HG03066 (cell line): ENCODE results near the gene PRRT1B.

Source experiments
- ATAC-seq: cut with Tn5 transposase; IDR thresholded peaks from one replicate; pipeline ENCODE4 v1.9.1; 2021; ENCODE audit warnings: low read depth; ENCODE audit not compliant: unreplicated experiment

Gene PRRT1B

GRCh38 chr9:131578021-131578420, 32.7 kb downstream of the PRRT1B start:
- no peak for ATAC-seq

GRCh38 chr9:131578731-131579504, 33.6 kb downstream of the PRRT1B start:
- peak; percentile 63 for ATAC-seq

DNA sequence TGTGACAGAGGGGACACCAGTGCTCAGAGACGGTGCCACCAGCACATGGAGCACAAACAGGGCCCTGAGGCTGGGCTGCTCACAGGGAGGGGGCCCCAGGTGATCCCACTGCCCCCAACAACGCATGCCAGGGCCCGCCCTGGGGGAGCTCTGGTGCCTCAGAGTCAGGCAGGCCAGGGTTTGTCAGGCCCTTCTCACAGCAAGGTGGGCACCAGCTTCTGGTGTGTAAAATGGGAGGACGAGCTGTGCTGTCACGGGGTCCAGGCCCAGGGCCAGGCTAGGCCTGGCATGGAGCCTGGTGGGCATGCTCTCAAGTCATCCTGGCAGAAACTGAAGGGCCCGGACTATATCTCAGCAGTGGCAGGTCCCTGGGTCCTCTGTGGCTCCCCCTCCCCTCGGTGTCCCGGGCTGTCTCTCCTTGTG, 34.5 kb downstream of the PRRT1B start:
- no peak for ATAC-seq

DNA sequence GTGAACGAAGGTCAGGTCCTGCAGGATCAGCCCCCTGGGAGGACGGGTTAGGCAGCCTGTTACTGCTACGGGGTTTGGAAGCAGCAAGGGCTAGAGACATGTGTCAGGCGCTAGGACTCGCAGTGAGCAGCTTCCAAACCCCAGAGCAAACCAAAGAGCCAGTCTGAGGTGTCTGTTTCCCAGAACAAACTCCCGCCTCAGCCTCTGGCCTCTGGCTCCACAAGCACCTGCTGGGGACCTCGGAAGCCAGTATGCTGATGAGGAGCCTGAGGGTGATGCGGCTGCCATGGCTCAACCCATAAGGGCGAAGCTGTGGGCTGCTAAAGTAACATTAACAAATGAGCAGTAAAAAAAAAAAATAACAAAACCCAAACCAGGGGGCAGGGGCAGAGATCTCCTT, 35.0 kb downstream of the PRRT1B start:
- no peak for ATAC-seq

- no peak for ATAC-seq
Measured at GRCh38 chr9:131582056-131582455, 36.7 kb downstream of the PRRT1B start.

DNA sequence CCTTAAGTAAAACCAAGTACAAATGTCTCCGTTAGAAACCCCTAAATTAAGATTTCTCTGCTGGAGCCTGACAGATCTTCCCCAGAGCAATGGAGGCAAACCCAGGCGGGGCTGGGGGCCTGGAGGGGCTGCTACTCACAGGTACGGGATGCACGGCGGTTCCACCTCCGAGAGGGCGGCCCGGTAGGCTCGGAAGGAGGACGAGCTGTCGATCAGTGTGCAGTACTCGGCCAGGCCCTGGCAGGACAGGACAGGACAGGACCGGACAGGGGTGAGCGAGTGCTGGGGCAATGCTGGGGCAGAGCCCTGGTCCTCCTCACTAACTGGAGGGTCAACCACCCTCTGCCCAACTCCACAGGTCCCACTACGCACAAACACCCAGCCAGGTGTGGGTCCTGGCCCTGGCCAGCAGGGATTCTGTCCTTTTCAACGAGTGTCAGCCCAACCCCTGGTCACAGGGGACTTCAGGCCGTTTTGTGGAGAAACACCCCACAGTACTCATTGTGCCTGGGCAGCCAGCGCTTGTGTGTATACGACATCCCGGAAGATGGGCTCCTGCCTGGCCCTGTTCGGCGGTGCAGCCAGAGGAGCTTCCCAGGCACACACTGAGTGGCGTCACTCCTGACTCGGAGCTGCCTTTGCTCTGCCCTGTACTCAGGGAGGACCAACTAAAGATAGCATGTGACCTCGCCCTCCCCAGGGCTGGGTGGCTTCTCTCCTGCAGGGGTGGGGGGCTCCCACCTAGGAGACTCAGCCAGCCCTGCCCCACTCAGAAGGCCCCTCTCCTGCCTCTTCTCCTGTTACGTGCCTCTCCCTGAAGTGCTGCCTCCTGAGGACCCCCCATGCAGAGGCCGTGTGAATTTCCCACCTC, 37.4 kb downstream of the PRRT1B start:
- no peak for ATAC-seq

DNA sequence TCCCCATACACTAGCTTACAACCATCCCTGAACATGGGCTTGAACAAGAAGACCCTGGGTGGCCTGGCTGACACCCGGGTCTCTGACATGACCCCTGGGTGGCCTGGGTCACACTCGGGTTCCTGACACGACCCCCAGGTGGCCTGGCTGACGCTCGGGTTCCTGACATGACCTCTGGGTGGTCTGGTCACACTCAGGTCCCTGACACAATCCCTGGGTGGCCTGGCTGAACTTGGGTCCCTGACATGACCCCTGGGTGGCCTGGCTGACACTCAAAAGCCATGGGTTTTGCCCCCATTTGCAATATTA, 38.0 kb downstream of the PRRT1B start:
- ATAC-seq, result no peak

GRCh38 chr9:131583836-131584555, 38.7 kb downstream of the PRRT1B start:
- ATAC-seq, result no peak

DNA sequence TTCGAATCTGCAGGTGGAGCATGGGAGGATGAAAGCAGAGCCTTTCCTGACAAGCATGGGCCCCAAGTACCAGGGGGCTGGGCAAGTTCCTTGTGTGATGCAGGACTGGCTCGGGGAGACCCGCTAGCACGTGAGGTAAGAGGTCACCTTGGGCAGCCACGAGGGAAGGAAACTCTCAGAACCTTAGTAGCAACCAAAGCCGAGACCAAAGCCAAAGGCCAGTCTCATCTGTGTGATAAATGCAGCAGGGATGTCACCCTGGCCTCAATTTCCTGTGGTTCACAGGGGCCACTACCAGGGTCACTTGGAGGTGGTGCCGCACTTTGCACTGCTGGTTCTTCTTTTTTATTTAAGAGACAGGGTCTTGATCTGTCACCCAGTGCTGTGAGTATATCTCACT, 39.5 kb downstream of the PRRT1B start:
- ATAC-seq, result no peak

GRCh38 chr9:131585375-131585774, 40.1 kb downstream of the PRRT1B start:
- no peak for ATAC-seq

- ATAC-seq, result no peak
Measured at GRCh38 chr9:131587331-131587730, 42.0 kb downstream of the PRRT1B start.

GRCh38 chr9:131587906-131588305, 42.6 kb downstream of the PRRT1B start:
- no peak for ATAC-seq

GRCh38 chr9:131588396-131588795, 43.1 kb downstream of the PRRT1B start:
- ATAC-seq, result no peak

GRCh38 chr9:131589124-131589711, 43.9 kb downstream of the PRRT1B start:
- no peak for ATAC-seq

GRCh38 chr9:131589993-131590392, 44.7 kb downstream of the PRRT1B start:
- no peak for ATAC-seq

DNA sequence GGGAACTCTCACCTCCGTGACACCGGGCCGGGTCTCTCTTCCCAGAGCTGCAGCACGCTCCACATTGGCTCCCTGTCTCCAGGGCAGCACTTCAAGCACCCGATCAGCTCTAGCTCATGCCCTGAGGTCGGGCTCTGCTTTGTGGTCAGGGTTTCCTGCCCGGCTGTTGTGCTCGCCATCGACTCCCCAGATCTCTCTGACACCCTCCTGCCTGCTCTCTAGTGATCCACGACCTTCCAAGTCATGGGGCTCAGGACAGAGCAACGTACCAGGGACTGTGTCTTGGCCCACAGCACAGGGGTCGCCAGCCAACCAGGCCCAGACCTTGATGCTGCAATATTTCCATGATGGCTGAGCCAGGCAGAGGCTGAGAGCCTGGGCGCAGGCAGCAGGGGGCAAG, 45.1 kb downstream of the PRRT1B start:
- ATAC-seq, result no peak

DNA sequence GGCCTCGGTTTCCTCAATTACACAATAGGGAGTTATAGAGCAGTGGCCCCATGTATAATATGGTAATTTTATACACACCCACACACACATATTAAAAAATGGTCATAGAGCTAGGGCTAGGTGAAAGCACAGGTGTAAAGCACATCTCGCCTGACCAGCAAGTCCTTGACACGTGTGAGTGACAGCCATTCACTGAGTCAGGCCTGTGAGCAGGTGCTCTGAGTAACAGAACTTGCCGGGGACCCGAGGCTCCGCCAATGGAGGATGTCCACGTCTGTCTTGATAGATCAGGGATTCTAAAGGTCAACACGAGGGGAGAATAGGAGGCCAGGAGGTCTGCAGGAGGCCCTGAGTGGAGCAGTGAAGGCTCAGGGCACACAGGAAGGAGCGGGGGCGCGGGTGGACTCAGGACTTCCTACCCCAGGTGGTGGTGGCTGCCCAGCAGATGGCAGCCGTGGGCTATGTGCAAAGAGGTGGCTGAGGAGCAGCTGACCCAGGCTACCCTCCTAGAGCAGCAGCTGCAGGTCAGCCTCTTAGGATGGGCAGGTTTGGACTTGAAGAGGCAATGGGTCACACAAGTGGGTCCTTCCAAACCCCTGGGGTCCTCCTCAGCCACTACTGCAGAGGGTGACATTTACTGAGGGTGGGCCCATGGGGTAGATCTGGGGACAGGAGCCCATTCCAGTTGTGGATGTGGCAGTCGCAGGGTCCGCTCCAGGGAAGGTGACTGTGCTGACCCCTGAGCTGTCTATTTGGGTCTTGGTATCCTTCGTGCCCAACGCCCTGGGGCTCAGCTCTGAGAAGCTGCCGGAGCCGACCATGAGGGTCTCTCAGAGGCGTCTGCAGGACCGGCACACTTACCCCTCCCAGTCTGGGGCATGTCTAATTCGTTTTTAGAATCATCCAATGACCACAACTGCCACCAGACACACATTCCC, 45.9 kb downstream of the PRRT1B start:
- no peak for ATAC-seq

DNA sequence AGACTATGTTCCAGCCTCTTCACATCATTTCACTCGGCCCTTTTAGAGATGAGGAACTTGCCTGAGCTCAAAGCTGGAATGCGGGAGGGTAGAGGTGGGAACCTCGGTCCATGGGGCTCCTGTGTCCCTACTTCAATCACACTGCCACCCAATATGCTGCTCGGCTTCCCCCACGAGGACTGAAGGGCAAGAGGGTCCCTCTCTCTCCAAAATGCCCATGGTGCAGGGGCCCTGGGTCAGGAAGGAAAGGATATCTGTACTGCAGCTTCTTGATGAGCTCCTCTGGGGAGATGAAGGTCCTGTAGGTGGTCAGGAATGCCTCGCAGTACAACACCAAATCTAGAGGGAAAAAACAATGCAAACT, 46.5 kb downstream of the PRRT1B start:
- no peak for ATAC-seq

- no peak for ATAC-seq
Measured at GRCh38 chr9:131593091-131593820, 47.9 kb downstream of the PRRT1B start.
